Stimulated activated naive CD8-positive, alpha-beta T cell treated with anti-CD3 and anti-CD28 coated beads, Interleukin-15, Interleukin-2, amounts not matched to agents 100 ng/mL and 50 ng/mL, for 24 hours (primary cell): ENCODE results near the gene SLC6A6.

Experiments
- H3K27ac Mint-ChIP-seq: one replicate; pipeline ENCODE4 v1.8.0; 2021; ENCODE audit warnings: mild to moderate bottlenecking, mixed read lengths
- H3K27me3 Mint-ChIP-seq: one replicate; pipeline ENCODE4 v1.8.0; 2021; ENCODE audit warnings: mixed read lengths
- H3K36me3 Mint-ChIP-seq: one replicate; pipeline ENCODE4 v1.8.0; 2021; ENCODE audit warnings: low read depth, mixed read lengths
- H3K4me1 Mint-ChIP-seq: one replicate; pipeline ENCODE4 v1.8.0; 2021; ENCODE audit warnings: low read depth, mixed read lengths
- H3K4me3 Mint-ChIP-seq: one replicate; pipeline ENCODE4 v1.8.0; 2021; ENCODE audit warnings: mild to moderate bottlenecking, mixed read lengths
- H3K9me3 Mint-ChIP-seq: one replicate; pipeline ENCODE4 v1.8.0; 2021; ENCODE audit warnings: mixed read lengths

The SLC6A6 gene

GRCh38 chr3:14440168-14440518 is 37.7 kb downstream of the SLC6A6 start:
- H3K4me3 Mint-ChIP-seq, result no peak overlapping the region
- H3K27ac Mint-ChIP-seq, result no peak overlapping the region
- peaks cover 27% of the 10 kb centered on the region for H3K4me1 Mint-ChIP-seq
- no peaks in the 10 kb centered on the region for H3K9me3 Mint-ChIP-seq
- H3K36me3 Mint-ChIP-seq, result peaks cover 15% of the 10 kb centered on the region
- H3K27me3 Mint-ChIP-seq, result no peaks in the 10 kb centered on the region

DNA sequence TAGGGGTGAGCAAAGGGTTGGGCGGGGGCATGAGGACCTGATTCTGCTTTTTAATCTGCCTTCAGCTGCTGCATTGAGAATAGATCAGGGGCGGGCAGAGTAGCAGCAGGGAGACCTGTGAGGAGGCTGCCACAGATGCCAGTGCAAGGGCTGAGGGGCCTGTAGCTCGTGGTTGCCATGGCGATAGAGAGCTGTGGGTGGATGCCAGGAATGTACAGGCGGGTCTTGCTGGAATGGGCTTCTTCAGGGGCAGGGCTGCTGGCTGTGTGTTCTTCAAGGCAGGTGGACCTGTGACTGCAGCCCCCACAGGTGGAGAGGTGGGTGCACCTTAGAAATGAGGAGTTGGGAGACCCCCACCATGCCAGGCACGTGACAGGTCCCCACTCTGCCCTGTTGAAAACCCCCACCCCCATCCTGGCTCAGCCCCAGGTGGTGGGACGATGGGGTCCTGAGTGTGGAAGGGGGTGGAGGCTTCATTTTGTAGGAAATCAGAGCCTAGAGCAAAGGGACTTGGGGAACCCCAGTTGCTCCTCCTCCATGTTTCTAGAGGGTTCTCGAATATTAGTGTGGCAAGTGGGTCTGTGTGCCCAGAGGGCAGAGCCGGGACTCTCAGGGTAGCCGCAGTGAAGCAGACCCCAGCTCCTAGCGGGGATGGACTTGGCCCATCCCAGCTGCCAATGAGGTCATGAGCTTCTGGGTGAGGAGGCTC is 38.3 kb downstream of the SLC6A6 start:
- H3K27me3 Mint-ChIP-seq, result no peaks in the 10 kb centered on the region
- H3K4me1 Mint-ChIP-seq, result peaks cover 21% of the 10 kb centered on the region
- peaks cover 19% of the 10 kb centered on the region for H3K36me3 Mint-ChIP-seq
- no peak overlapping the region for H3K27ac Mint-ChIP-seq
- no peak overlapping the region for H3K4me3 Mint-ChIP-seq
- H3K9me3 Mint-ChIP-seq, result no peaks in the 10 kb centered on the region

- peaks cover 20% of the 10 kb centered on the region for H3K4me1 Mint-ChIP-seq
These were observed 39.0 kb downstream of the SLC6A6 start for GRCh38 chr3:14441240-14441919.

DNA sequence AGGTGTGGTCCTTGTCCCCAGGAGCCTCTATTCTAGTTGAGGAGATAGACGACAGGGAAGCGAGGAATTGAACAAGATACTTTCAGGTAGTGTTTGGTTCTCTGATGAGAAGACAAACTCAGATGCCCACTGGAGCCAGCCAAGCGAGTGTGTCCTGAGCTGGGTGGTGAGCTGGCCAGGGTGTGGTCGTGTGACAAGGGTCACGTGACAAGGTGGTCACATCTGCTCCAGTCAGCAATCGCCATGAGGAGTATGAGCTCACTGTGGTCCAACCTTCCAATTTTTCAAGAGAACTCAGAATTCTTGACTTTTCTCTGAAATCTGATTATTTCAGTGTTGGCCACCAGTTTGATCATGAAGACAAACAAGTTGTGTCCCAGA is 39.5 kb downstream of the SLC6A6 start:
- H3K9me3 Mint-ChIP-seq, result no peaks in the 10 kb centered on the region
- peaks cover 29% of the 10 kb centered on the region for H3K36me3 Mint-ChIP-seq
- peak overlapping the region; percentile 21 for H3K27ac Mint-ChIP-seq
- no peaks in the 10 kb centered on the region for H3K27me3 Mint-ChIP-seq
- H3K4me3 Mint-ChIP-seq, result no peak overlapping the region
- H3K4me1 Mint-ChIP-seq, result peaks cover 16% of the 10 kb centered on the region

More at GRCh38 chr3:14441240-14441919, 39.0 kb downstream of the SLC6A6 start:
- Mint-ChIP-seq H3K36me3 (peaks cover 25% of the 10 kb centered on the region), H3K9me3 (no peaks in the 10 kb centered on the region), H3K27me3 (no peaks in the 10 kb centered on the region), H3K27ac (no peak overlapping the region), H3K4me3 (no peak overlapping the region)

GRCh38 chr3:14444380-14444779 is 42.0 kb downstream of the SLC6A6 start:
- Mint-ChIP-seq H3K9me3 (no peaks in the 10 kb centered on the region), H3K27me3 (no peaks in the 10 kb centered on the region), H3K36me3 (peaks cover 53% of the 10 kb centered on the region), H3K27ac (no peak overlapping the region), H3K4me3 (no peak overlapping the region), H3K4me1 (peaks cover 11% of the 10 kb centered on the region)

- H3K36me3 Mint-ChIP-seq, result peaks cover 60% of the 10 kb centered on the region
- no peaks in the 10 kb centered on the region for H3K27me3 Mint-ChIP-seq
These were observed 43.4 kb downstream of the SLC6A6 start for GRCh38 chr3:14445773-14446172.

DNA sequence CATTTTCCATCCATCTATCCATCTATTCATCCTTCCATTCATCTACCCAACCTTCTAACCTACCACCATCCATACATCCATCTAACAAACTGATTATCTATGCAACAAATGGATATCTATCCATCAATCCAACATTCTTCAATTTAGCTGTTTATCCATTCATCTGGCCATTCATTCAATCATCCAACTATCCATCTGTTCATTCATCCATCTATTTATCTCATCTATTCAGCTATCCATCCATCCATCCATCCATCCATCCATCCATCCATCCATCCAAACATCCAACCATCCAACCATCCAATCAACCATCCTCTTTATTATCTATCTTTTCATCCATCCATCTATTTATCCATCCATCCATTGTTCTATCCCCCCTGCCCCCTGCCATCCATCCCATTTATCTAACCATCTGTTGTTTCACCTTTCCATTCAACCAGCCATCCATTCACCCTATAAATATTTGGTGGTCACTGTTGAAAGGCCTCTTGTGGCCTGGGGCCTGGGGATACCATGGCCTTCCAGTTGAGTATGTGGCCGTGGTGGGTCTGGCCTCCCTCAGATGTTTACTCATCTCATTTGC is 44.7 kb downstream of the SLC6A6 start:
- Mint-ChIP-seq H3K27ac (no peak overlapping the region), H3K9me3 (no peaks in the 10 kb centered on the region), H3K4me1 (no peaks in the 10 kb centered on the region), H3K36me3 (peaks cover 70% of the 10 kb centered on the region), H3K4me3 (no peak overlapping the region), H3K27me3 (no peaks in the 10 kb centered on the region)

More at GRCh38 chr3:14445773-14446172, 43.4 kb downstream of the SLC6A6 start:
- Mint-ChIP-seq H3K4me1 (no peaks in the 10 kb centered on the region), H3K27ac (no peak overlapping the region), H3K9me3 (no peaks in the 10 kb centered on the region), H3K4me3 (no peak overlapping the region)

DNA sequence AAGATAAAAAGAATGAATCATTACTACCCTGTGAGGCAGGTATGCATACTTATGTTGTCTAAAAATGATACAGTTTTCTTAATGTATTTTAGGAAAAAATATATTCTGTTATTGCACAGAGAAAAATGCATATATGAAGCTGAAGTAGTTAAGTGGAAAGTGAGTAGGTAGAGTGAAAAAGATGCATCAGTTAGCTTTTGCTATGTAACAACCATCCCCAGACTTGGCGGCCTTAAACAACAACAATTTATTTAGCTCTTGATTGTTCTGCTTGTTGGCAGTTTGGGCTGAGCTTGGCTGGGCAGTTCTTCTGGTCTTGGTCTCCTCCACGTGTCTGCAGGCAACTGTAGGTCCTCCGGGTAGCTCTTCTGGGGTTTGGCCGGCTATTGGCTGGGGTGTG is 45.7 kb downstream of the SLC6A6 start:
- Mint-ChIP-seq H3K9me3 (no peaks in the 10 kb centered on the region), H3K27ac (no peak overlapping the region), H3K4me3 (no peak overlapping the region), H3K27me3 (no peaks in the 10 kb centered on the region), H3K4me1 (no peaks in the 10 kb centered on the region), H3K36me3 (peaks cover 70% of the 10 kb centered on the region)

DNA sequence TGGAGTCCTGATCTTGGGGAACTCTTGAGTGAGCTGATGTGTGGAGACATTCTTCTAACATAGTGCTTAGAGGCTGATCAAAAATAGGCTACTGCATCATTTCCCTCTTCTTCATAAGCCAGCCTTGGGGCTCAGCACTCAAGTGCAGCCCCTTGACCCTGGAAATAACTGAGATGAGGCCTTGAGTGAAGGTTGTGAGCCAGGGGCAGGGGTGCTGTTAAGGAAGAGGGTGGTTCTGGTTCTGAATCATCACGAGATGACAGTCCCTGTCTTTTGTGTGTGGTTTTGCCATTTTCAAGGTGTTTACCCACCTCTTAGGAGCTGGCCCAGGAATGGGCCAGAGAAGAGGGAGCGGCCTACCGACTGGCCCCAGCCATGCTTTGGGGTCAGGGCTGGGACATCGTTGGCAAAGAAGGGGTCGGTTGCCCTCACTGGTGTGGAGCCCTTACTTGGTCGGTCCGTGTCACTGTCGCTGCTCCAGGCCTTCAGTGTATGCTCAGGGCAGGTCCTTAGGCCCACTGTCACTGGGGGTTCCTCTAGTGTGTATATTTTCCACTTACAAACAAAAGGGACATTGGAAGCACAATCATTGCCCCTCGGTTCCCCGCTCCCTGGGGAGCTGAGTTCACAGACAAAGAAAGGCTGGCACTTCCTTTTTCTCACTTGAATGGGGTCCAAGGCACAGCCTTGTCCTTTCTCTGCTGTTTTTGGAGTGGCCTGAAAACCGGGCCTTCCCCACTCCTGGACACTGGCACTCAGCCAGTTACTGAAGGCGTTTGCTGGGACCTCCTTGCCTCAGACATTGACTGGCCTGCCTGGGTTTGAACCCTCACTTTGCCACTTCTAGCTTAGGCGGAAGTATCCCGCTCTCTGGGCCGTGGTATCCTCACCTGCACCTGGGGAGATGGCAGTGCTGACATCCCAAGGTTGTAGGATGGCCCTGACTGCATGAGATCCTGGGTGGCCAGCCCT is 46.6 kb downstream of the SLC6A6 start:
- no peak overlapping the region for H3K4me3 Mint-ChIP-seq
- H3K27ac Mint-ChIP-seq, result no peak overlapping the region
- no peaks in the 10 kb centered on the region for H3K9me3 Mint-ChIP-seq
- H3K27me3 Mint-ChIP-seq, result no peaks in the 10 kb centered on the region
- no peaks in the 10 kb centered on the region for H3K4me1 Mint-ChIP-seq
- H3K36me3 Mint-ChIP-seq, result peaks cover 71% of the 10 kb centered on the region

- Mint-ChIP-seq H3K27ac (no peak overlapping the region), H3K4me1 (no peaks in the 10 kb centered on the region), H3K4me3 (no peak overlapping the region), H3K36me3 (peaks cover 75% of the 10 kb centered on the region), H3K27me3 (no peaks in the 10 kb centered on the region), H3K9me3 (no peaks in the 10 kb centered on the region)
These were observed 48.1 kb downstream of the SLC6A6 start for GRCh38 chr3:14450506-14450905.

- Mint-ChIP-seq H3K27me3 (no peaks in the 10 kb centered on the region), H3K36me3 (peaks cover 69% of the 10 kb centered on the region), H3K4me1 (no peaks in the 10 kb centered on the region), H3K9me3 (no peaks in the 10 kb centered on the region), H3K27ac (peak overlapping the region; percentile 3), H3K4me3 (no peak overlapping the region)
These were observed 48.7 kb downstream of the SLC6A6 start for GRCh38 chr3:14450922-14451606.

GRCh38 chr3:14451844-14452739 is 49.7 kb downstream of the SLC6A6 start:
- no peak overlapping the region for H3K27ac Mint-ChIP-seq
- H3K9me3 Mint-ChIP-seq, result no peaks in the 10 kb centered on the region
- peaks cover 63% of the 10 kb centered on the region for H3K36me3 Mint-ChIP-seq
- H3K27me3 Mint-ChIP-seq, result no peaks in the 10 kb centered on the region
- no peak overlapping the region for H3K4me3 Mint-ChIP-seq
- no peaks in the 10 kb centered on the region for H3K4me1 Mint-ChIP-seq
